Prostate gland (tissue), 2 donors: ENCODE results near the gene BTAF1. TPM values are rescaled to one million over a fixed set of nuclear protein-coding genes. Genes with fewer than 3 reads are reported as not detected.

Experiments used
- DNase-seq: peaks from one replicate; pipeline ENCODE4 v3.0.0-alpha.2; 2019; ENCODE audit warnings: low spot score
- H3K27ac ChIP-seq, 2 donors: fragments of 200-600 bp; sonication (generic); 2 replicates each; pipeline ENCODE4 v1.5.1; 2017 to 2019
- H3K27me3 ChIP-seq: fragments of 200-600 bp; sonication (generic); replicated peaks from 2 replicates; pipeline ENCODE4 v1.5.1; 2019; ENCODE audit not compliant: insufficient read depth
- H3K36me3 ChIP-seq, 2 donors: fragments of 200-600 bp; sonication (generic); 1 replicate in 1 of 2; 2 replicates in 1 of 2; pipeline versions ENCODE4 v1.5.1 to v1.8.1; 2017 to 2019
- H3K4me1 ChIP-seq: fragments of 200-600 bp; sonication (generic); replicated peaks from 2 replicates; pipeline ENCODE4 v1.5.1; 2019
- H3K4me3 ChIP-seq, 2 donors: fragments of 200-600 bp; sonication (generic); 2 replicates each; pipeline ENCODE4 v1.5.1; 2017 to 2019
- H3K9me3 ChIP-seq: fragments of 200-600 bp; sonication (generic); 2 replicates; pipeline ENCODE4 v1.5.1; 2017
- POLR2A ChIP-seq: fragments of 450-650 bp; IDR thresholded peaks from one replicate; pipeline ENCODE4 v1.6.1; 2016; ENCODE audit warnings: antibody characterized with exemption, mild to moderate bottlenecking
- POLR2AphosphoS5 ChIP-seq: sonication (generic); formaldehyde crosslinking; IDR thresholded peaks from one replicate; pipeline ENCODE4 v1.6.1; 2017; ENCODE audit warnings: antibody characterized with exemption
- WGBS: methylation state at CpG from one replicate; pipeline ENCODE4 v1.1.5; 2018; 5-methylcytosine and 5-hydroxymethylcytosine counted together
- intact Hi-C: fragments of 100-400 bp; cut with DNase I; formaldehyde crosslinking; loops from one replicate; pipeline ENCODE4 v1.14.2; 2022
- total RNA-seq, 2 donors: library from RNA; depleted of rRNA; stranded (reverse); fragments of >200 nt; gene quantifications; one replicate each; pipeline ENCODE4 v1.1.0, GENCODE V29; 2016
- TF ChIP-seq, protein P1 (sequence below), 4 experiments: fragments of 200-600 bp in 2 of 4; fragments of 450-650 bp in 2 of 4; sonication (generic) in 2 of 4; IDR thresholded peaks; 1 replicate in 3 of 4; 2 replicates in 1 of 4; pipeline ENCODE4 v1.5.1; 2016 to 2019; ENCODE audit warnings: antibody characterized with exemption in 4 of 4, mild to moderate bottlenecking in 2 of 4, moderate library complexity in 2 of 4

Gene BTAF1
- total RNA-seq, 2 donors from 2014 or later = 31.2 to 43.2 TPM

DNA sequence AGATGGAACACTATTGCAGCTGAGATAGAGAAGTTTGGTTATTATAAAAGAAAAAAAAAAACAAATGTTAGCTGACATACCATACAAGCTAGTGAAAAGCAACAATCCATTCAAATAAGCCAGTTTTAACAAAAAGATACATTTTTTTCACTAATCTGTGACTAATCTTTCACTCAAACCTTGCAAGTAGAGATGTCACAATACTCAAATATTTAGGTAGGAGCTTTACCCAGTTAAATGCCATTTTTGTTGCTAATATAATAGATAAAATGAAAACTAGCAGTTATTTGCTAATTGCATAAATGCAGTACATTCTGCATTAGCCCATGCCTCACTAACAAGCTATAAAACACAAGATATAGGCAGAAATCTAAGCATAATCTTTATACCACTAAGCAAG is 123.6 kb downstream of the BTAF1 start:
- Histone ChIP-seq H3K4me3 (no peak overlapping the region), H3K4me1 (no peaks in the 10 kb centered on the region), H3K27me3 (no peaks in the 10 kb centered on the region), H3K36me3 (no peaks in the 10 kb centered on the region), H3K9me3 (no peaks in the 10 kb centered on the region), H3K27ac (no peak overlapping the region)
- no peak for TF ChIP-seq POLR2AphosphoS5
- TF ChIP-seq POLR2A = no peak
- TF ChIP-seq, protein P1, sequence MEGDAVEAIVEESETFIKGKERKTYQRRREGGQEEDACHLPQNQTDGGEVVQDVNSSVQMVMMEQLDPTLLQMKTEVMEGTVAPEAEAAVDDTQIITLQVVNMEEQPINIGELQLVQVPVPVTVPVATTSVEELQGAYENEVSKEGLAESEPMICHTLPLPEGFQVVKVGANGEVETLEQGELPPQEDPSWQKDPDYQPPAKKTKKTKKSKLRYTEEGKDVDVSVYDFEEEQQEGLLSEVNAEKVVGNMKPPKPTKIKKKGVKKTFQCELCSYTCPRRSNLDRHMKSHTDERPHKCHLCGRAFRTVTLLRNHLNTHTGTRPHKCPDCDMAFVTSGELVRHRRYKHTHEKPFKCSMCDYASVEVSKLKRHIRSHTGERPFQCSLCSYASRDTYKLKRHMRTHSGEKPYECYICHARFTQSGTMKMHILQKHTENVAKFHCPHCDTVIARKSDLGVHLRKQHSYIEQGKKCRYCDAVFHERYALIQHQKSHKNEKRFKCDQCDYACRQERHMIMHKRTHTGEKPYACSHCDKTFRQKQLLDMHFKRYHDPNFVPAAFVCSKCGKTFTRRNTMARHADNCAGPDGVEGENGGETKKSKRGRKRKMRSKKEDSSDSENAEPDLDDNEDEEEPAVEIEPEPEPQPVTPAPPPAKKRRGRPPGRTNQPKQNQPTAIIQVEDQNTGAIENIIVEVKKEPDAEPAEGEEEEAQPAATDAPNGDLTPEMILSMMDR (IDR thresholded peaks at IDR 0.05) = no peak
- no peak for DNase-seq
- intact Hi-C loops = no loop called here

DNA sequence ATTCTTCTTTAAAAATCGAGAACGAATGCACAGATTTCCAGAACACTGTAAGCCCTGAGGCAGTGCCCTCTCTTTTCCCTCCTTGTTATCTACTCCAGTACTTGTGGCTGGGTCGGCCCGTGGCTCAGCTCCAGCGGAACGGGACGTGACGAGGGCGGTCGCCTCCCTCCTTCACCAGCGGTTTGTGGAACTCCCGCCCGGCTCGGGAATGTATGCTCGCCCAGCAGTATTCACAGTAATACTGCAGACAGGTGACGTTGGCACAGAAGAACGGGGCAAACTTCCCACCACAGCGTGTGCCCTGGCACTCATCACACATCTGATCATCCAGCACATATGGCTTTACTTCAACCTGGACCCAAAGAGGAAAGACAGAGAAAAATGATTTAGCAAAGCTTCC is 128.5 kb downstream of the BTAF1 start:
- H3K36me3 ChIP-seq = no peaks in the 10 kb centered on the region
- H3K27ac ChIP-seq = no peak overlapping the region
- WGBS = 71% methylated on average over 18 of the region's 18 CpGs
- H3K27me3 ChIP-seq = no peaks in the 10 kb centered on the region
- intact Hi-C loops = no loop called here
- DNase-seq = peak; percentile 24
- TF ChIP-seq POLR2AphosphoS5 = no peak
- no peak for TF ChIP-seq POLR2A
- TF ChIP-seq, protein P1 (IDR thresholded peaks at IDR 0.05) = no peak
- no peaks in the 10 kb centered on the region for H3K9me3 ChIP-seq
- no peak overlapping the region for H3K4me3 ChIP-seq
- H3K4me1 ChIP-seq = no peaks in the 10 kb centered on the region

GRCh38 chr10:92052741-92053140 is 129.2 kb downstream of the BTAF1 start:
- no peaks in the 10 kb centered on the region for H3K27me3 ChIP-seq
- no peak overlapping the region for H3K4me3 ChIP-seq
- H3K36me3 ChIP-seq = no peaks in the 10 kb centered on the region
- H3K4me1 ChIP-seq = no peaks in the 10 kb centered on the region
- 75% methylated on average over 5 of the region's 5 CpGs for WGBS
- H3K27ac ChIP-seq = no peak overlapping the region
- intact Hi-C loops = no loop called here
- no peaks in the 10 kb centered on the region for H3K9me3 ChIP-seq
- TF ChIP-seq, protein P1 (IDR thresholded peaks at IDR 0.05) = no peak
- DNase-seq = no peak

DNA sequence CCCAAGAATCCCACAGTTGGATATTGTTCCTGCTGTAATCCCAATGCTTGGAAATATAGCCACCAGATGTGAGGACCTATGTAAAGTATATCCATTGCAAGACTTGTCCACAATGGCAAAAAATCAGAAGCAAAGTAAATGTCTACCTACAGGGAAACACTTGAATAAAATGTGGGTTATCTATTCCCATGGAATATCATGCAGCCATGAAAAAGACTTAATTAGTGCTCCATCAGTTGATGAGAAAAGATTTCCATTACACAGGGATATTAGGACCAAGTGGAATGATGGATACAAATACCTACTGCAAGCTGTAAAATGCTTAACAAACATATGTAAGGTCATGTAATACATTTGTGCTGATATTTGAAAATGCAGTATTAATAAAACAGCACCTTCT is 131.2 kb downstream of the BTAF1 start:
- H3K4me1 ChIP-seq = no peaks in the 10 kb centered on the region
- intact Hi-C loops = no loop called here

DNA sequence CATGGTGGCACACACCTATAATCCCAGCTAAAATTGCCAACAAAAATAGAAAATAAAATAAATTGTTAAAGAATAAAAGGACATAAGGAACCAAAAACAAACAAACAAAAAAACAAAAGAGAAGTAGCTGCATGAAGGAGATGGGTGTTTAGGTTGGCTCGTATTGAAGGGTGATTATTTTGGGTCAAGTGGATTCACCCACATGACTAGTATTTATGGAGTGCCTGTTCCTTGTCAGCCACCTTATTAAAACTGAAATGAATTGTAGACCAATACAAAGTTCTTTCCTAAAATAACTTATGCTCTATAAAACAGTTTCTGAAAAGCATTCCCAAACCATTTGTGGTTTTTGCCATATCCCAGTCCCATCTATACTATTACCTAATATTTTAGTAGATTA is 138.7 kb downstream of the BTAF1 start:
- no peak overlapping the region for H3K27ac ChIP-seq
- no peak overlapping the region for H3K4me3 ChIP-seq
- no peaks in the 10 kb centered on the region for H3K36me3 ChIP-seq
- TF ChIP-seq, protein P1 (IDR thresholded peaks at IDR 0.05) = no peak
- no peak for TF ChIP-seq POLR2AphosphoS5
- no peak for TF ChIP-seq POLR2A
- no peaks in the 10 kb centered on the region for H3K27me3 ChIP-seq
- H3K9me3 ChIP-seq = no peaks in the 10 kb centered on the region
- no peak for DNase-seq
- 74% methylated on average over 1 of the region's 1 CpG for WGBS
- H3K4me1 ChIP-seq = no peaks in the 10 kb centered on the region
- intact Hi-C loops = no loop called here

More for the DNA sequence above, 131.2 kb downstream of the BTAF1 start:
- Histone ChIP-seq H3K36me3 (no peaks in the 10 kb centered on the region), H3K9me3 (no peaks in the 10 kb centered on the region), H3K4me3 (no peak overlapping the region), H3K27ac (no peak overlapping the region), H3K27me3 (no peaks in the 10 kb centered on the region)
- no peak for DNase-seq
- TF ChIP-seq POLR2AphosphoS5 = no peak
- TF ChIP-seq POLR2A = no peak
- TF ChIP-seq, protein P1 (IDR thresholded peaks at IDR 0.05) = no peak
